ENCODE data around the gene SLC16A7. TPM values are rescaled to one million over a fixed set of nuclear protein-coding genes. Genes with fewer than 3 reads are reported as not detected.
"Not testable (repeated sequence)": the region's sequence is repeated elsewhere in the genome, so short reads cannot be mapped to it uniquely, and the experiment has no call there.

Gene SLC16A7, protein sequence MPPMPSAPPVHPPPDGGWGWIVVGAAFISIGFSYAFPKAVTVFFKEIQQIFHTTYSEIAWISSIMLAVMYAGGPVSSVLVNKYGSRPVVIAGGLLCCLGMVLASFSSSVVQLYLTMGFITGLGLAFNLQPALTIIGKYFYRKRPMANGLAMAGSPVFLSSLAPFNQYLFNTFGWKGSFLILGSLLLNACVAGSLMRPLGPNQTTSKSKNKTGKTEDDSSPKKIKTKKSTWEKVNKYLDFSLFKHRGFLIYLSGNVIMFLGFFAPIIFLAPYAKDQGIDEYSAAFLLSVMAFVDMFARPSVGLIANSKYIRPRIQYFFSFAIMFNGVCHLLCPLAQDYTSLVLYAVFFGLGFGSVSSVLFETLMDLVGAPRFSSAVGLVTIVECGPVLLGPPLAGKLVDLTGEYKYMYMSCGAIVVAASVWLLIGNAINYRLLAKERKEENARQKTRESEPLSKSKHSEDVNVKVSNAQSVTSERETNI
- 8.0 and 23.7 TPM in 2 replicates for total RNA-seq (2014; rRNA removed; shearing (Covaris generic))

DNA sequence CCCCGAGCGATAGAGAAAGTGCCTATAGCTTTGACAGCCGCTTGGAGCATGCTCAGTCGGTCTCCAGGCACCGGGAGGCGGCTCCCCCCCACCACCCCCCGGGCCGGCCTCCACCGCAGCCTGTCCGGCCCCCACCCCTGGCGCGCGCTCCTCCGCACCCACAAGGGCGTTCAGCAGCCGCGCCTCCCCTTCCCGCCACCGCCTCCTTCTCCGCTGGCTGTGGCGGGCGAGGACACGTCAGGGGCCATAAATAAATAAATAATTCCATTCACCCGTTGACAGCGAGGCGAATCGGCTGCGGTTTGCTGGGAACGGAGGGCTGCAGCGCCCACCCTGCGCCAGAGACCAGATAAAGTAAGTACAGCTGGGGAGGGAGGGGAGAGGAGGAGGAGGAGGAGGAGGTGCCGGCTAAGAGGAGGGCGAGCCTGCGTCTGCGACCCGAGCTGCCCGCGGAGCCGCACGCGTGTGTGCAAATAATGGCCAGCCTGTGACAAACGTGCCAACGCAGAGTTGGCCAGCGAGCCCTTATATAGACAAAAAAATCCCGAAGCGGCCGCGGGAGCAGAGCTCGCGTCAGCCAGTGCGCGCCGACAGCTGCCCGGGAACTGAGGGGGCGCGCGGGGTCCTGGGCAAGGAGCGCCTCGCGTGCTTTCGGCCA, at the start of gene SLC16A7:
SLC16A7 (plus strand) TSS at position 147 of the 658 bp plus-strand sequence. CDS start 108,773 bp downstream, outside the sequence.
- DNase-seq (ENCODE audit: low spot score): peak; percentile 67

DNA sequence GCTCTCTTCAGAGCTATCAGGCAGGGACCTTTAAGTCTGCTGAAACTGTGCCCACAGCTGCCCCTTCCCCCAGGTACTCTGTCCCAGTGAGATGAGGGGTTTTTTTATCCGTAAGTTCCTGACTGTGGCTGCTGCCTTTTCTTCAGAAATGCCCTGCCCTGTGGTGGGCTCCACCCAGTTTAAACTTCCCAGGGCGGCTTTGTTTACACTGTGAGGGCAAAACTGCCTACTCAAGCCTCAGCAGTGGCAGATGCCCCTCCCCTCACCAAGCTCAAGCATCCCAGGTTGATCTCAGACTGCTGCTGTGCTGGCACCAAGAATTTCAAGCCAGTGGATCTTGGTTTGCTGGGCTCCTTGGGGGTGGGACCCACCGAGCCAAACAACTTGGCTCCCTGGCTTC, 46.9 kb upstream of the SLC16A7 start:
- no peak for DNase-seq (ENCODE audit: low spot score)

DNA sequence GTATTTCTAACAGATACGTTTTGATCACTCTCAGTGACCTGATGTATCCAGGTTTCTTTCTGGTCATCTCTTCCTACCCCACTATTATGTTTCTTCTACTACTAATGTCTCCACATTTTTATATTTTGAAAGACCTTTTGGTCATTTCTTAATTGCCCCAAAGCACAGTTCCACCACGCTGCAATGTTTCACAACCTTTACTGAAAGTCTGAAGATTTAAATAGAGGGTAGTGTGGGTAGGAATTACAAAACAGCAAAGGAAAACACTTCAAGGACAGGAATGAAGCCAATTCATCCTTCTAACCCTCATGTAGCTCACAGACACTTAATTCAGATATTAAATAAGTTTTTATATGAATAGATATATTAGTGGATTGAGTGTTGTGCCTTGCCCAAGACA, 36.1 kb upstream of the SLC16A7 start:
- DNase-seq (ENCODE audit: low spot score): no peak

DNA sequence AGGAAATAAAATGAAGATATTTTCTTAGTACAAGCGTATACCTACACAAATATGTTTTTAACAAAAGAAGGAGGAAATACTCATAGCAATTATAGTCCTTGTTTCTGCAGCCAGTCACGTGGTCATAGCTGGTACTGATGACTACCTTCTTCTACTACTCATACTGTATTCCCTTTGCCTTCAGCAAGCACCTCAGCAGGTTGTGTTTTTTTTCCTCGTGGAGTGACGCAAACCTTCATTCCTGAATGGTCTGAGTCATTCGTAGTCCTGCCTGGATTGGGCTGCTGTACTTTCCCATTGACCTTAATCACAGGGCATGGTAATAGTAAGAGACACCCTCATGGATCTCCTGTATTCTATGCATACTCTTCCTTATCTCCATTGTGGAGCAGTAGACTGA, 25.7 kb upstream of the SLC16A7 start:
- DNase-seq (ENCODE audit: low spot score): peak; percentile 59

DNA sequence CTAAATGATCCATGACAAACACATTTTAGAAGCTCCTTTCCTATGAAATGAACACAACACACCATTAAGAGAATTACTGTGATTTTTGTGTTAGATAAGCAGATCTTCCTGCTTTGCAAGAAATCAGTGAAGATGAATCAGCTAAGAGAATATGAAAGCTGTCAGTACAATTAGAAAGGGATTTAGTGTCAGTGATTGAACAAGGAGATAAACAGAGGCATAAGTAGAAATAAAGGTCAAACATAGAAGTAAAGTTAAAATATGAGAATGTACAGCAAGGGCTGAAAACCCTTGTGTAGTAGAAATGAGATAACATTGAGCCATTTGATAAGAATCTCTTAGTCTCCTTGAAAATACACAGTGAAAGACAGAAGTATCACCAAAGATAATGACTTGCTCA, 21.4 kb upstream of the SLC16A7 start:
- DNase-seq (ENCODE audit: low spot score): no peak

DNA sequence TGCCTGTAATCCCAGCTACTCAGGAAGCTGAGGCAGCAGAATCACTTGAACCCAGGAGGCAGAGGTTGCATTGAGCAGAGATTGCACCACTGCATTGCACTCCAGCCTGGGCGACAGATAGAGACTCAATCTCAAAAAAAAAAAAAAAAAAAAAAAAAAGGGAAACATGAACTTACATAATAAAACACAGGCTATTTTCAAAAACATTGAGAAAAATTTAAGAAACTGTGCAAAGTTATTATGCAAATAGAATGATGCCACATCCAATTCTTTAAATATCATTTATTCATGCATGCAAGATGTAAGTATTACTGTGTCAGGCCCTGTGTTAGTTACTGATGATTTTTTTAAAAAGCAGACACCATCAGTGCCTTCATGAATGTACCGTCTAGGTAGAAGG, 20.0 kb upstream of the SLC16A7 start:
- DNase-seq (ENCODE audit: low spot score): no peak

DNA sequence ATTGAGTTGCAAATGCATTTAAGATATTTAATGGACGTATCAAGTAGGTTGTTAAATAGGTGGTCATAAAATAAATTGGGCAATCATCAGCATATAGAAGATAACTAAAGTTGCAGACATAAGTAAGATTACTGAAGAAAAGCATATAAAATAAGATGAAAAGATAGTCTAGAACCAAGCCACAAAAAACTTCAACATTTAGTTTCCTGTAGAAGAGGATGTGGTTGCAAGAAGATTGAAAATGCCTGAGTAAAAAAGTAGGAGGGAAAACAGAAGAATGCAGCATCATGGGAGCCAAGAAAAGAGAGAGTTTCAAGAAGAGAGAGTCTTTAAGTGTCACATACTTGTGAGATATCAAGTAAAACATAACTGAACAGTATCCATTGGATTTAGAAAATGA, 17.6 kb upstream of the SLC16A7 start:
- no peak for DNase-seq (ENCODE audit: low spot score)

DNA sequence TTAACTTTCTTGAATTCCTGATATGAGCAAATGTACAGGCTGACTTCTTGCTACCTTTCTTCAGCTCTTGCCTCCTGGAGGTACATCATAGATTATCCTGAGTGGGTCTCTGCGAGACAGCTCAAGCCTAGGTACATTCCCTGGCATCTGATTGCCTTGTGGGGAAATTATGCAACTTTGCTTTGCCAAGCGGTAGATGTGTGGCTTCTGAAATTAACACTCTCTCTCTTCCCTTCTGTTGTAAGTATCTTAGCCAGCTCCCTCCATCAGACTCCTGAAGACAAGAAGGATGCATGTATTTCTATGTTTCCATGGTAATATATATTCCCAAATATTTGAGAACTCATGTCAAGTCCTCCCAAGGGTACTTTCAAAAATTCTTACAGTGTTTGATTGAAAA, 16.2 kb upstream of the SLC16A7 start:
- no peak for DNase-seq (ENCODE audit: low spot score)

DNA sequence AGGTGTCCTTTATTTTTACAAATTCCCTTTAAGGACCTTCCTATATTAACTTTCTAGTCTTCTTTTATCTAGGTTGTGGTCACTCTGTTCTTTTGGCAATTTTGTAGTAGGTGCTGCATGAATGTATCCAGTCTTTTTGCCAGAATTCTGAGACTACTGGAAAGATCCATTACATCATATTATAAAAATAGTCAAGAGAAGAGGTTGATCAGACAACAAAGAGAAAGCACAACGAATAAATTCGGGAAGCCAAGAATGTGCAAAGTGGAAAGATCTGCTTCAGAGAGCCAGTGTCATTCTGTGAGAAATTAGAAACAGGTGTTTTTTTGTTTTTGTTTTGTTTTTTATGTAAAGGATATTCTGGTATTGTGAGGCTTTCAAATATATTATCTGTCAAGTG, 15.8 kb upstream of the SLC16A7 start:
- no peak for DNase-seq (ENCODE audit: low spot score)

DNA sequence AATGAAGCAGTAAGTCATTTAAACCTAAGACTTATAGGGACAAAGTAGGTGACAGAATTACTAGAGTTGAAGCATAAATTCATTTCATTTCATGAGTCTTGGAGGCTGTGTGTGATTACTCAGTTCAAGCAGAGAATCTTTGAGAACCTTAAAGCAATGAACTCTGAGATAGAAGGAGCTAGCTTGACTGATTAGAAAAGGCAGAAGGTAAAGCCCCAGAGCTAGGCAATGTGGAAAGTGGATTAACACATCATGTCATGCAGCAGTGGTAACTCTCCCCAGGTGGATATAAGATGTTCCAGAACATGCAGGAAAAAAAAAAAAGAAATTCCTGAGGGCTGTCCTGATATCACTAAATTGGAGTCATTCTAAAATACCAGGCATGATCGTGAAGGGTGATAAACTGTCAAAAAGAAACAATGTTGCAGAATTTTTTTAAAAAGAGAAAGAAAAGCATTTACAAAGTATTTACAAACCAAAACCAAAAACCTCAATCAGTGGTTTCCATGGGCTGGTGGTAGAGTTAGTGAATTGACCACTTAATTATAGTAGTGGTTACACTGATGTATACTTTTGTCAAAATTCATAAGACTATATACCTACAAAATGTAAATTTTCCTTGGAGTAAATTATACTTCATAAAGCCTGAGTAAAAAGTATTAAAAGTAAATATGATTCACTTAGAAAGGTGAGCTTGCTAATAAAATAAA, 12.7 kb upstream of the SLC16A7 start:
- DNase-seq (ENCODE audit: low spot score): no peak

DNA sequence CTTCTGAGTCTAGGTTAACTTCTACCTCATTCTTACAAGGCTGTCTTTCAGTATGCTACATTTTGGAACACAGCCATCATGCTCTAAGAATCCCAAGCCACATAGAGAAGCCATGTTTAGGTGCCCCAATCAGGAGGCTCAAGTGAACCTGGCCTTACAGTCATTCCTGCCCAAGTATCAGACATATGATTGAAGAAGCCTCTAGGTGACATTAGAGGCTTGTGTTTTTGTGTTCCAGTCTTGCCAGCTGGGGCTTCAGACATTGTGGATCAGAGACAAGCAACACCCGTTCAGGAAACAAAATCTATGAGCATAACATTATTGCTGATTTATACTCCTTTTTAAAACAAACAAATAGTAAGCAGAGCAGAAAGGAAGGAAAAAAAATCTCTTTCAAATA, 8.1 kb upstream of the SLC16A7 start:
- DNase-seq (ENCODE audit: low spot score): no peak

DNA sequence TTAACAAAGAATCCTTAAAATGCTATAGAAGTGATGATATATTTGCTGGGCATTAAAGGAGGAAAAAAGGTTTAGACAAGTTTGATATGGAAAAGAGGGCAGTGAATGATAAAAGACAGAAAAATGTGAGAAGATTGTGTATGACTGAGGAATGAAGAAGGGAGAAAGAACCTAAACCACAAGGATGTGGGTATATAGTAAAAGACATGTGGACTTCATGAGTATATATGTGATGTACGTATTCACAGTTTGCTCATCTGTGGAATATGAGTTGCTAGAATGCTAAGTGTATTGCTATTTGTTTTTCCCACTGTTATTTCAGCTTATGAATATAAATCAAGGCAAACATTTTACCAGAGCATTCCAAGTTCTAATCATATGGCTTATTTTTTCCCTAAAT, 2.1 kb upstream of the SLC16A7 start:
- DNase-seq (ENCODE audit: low spot score): no peak

DNA sequence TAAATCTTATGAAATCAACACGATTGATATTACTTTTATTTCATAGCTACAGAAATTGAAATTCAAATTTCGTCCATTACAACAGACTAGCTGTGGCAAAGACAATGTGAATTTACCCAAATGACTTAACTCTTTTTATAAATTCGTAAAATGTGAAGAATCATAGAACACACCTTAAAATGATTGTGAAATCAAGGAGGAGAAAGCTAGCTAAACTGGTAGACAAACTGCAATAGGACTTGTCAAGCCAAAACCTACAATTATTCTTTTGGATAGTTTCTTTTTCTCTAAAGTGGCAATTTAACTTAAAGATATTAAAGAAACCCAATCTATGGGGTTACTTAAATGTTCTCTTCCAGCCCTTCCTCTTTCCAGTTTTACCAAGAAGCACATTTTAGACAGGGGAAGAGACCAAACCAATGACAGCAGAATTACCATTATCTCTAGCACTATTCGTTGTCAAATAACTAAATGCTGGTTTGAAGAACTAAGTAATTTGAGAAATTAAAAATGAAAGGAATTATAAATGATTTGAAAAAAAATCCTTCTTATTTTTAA, 807 bp upstream of the SLC16A7 start:
- no peak for DNase-seq (ENCODE audit: low spot score)

DNA sequence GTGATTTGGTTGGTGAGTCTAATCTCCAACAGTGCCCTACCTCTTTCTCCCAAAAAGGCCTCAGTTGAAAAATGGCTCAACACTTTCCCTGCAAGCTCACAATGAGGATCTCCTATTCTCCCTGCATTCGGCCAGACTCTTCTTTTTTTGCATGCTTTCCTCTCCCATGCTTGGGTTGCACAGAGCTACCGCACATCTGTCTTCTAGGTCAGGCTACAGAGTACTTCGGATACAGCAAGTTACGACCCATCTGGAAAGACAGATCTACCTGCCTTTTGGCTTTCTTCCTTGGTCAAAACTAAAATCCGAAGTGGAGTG, 305 bp upstream of the SLC16A7 start:
- no peak for DNase-seq (ENCODE audit: low spot score)

DNA sequence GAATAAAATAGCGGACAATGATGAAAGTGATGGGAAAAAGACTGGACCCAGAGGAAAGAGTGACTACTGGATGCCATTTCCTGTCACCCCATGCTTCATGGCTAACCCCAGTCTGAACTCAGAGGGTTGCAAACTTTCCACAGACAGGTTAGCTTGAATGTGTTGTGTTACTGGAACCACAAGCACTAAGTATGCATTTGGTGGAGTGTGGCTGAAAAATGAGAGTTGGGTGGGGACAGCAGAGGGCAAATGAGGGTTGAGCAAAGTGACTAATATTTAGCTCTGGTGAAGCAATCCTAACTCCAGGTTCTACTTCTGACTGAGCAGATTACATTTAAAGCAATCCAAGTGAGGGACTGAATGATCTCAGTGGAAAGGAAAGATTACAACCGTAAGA, 1.6 kb downstream of the SLC16A7 start:
- DNase-seq (ENCODE audit: low spot score): peak; percentile 71

DNA sequence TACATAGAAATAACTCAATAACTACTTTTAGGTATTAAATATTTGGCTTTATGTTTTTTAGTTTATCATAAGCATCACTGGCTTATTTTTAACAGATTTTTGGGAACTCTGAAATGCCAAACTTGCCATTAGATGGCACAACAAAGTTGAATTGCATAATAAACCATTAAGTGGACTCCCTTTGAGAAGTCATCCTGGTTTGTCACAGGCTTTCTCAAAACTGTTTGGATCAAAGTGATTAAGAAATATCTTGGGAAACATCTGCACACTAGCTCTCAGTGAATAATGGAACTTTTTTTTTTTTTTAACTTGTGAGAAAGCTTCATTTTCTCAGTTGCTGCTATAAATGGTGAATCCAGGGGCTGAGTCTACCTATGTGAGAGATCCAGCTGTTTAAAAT, 4.3 kb downstream of the SLC16A7 start:
- no peak for DNase-seq (ENCODE audit: low spot score)

DNA sequence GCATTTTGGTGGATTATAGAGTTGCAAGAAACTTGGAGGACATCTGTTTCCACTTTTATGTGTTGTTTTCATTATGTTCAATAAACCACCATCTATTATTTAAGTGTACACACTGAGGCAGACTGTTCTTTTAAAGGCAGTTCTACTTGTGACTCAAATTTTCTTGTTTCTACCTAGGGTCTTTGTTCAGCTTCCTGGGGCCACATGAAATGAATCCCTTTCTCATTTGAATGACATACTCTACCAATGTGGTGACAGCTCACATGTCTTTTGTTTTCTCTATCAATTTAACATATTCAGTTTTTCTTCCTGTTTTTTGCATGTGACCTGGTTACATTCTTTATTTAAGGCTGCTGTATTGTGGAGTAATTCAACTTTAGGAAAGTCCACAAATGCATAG, 7.9 kb downstream of the SLC16A7 start:
- DNase-seq (ENCODE audit: low spot score): no peak

DNA sequence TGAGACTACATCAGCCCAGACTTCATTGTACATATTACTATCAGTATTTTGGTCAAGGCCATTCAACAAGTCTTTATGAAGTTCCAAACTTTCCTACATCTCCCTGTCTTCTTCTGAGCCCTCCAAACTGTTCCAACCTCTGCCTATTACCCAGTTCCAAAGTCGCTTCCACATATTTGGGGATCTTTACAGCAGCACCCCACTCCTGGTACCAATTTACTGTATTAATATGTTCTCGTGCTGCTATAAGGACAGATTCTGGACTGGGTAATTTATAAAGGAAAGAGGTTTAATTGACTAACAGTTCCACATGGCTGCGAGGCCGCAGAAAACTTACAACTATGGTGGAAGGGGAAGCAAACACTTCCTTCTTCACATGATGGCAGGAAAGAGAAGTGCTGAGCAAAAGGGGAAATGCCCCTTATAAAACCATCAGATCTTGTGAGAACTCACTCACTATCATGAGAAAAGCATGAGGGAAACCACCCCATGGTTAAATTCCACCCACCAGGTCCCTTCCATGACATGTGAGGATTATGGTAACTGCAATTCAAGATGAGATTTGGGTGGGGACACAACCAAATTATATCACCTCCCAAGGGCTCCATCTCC, 17.1 kb downstream of the SLC16A7 start:
- not testable (repeated sequence) for DNase-seq (ENCODE audit: low spot score)

DNA sequence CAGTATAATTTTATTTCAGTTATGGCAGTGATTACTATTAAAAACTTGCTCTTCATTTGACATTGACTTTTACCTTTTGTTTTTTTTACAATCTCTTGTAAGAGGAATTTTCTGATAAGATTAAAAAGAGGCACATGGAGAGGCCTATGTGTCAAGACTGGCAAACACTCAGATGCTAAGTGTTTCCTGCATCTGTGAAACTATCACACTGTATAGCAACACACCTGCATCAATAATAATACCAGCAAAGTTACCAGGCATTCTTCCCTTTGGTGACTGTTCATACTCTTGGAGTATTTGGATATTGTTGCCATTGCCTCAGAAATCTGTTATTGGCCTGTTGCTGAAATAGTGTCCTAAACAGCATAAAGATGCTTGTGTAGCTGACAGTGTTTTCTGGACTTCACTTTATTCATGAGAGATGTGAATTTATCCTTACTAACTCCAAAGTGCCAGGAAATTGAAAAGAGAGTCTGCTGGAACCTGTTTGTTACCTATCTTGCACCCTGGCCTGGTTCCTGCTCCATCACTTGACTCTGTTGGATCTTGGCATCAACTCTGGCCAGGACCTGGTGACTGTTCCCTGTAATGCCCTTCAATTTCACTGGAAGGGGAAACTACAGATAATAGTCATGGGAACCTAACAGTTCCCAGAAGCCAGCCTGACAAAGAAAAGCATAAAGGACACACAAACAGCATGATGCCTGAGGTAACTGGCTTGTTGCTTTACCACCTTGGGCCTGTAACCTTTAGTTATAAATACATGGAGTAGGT, 19.8 kb downstream of the SLC16A7 start:
- DNase-seq (ENCODE audit: low spot score): no peak

DNA sequence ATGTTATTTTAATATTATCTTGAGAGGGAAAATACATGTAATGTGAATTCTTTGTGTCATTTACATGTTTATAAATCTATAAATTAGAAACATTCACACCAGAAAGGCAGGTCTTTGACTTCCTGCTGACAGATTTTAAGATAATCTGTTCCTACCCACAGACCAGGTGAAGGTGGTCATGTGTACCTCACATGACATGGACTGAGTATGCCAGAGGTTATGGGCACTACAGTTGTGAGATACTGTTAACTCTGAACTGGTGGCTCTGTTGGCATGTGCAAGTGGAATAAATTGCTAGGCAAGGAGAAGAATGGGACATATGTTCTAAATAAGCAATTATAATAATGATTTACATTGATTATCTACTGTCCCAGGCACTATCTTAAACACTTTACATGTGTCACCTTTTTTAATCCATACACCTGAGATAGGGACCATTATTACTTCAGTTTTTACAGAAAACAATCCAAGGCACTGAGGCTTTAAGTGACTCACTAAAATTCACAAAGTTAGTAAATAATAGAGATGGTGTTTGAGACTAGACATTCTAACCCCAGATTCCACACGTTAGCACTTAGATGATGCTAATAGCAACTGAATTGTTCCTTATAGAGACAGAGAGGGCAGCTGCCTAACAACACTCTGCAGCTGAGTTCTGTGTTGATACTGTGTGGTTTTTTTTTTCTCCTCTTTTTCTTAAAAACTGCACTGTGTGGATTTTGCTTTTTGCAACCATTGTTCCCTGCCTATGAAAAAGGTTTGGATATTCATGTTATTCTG, 23.8 kb downstream of the SLC16A7 start:
- DNase-seq (ENCODE audit: low spot score): no peak
